Endothelial cell of umbilical vein (primary cell): ENCODE data around the gene PLA2G5. TPM values are rescaled to one million over a fixed set of nuclear protein-coding genes. Genes with fewer than 3 reads are reported as not detected.

Experiments
- BruUV-seq: library from RNA; stranded (reverse); fragments of 400-500 nt; replicated peaks from 2 replicates; lab custom pipeline; 2021; lab: Mats Ljungman, UMichigan
- CTCF ChIA-PET: fragments of 300-600, 350-600 bp; sonication (Branson Sonifier 250); formaldehyde crosslinking; loops from one replicate; lab custom pipeline; 2021; ENCODE audit warnings: antibody characterized with exemption, inconsistent platforms; lab: Charles Lee
- POLR2A ChIA-PET: fragments of 300-600, 350-600 bp; sonication (Branson Sonifier 250); formaldehyde crosslinking; loops from one replicate; lab custom pipeline; 2021; ENCODE audit warnings: antibody characterized with exemption, inconsistent platforms; lab: Charles Lee
- DNase-seq: peaks from one replicate; pipeline ENCODE4 v3.0.0-alpha.2; 2011; ENCODE audit warnings: low read depth, low spot score
- FAIRE-seq: peaks from 2 replicates; lab custom pipeline; 2011; peaks lifted over from hg19 to GRCh38; lab: Jason Lieb, UNC
- H2AFZ ChIP-seq: 2 replicates; pipeline ENCODE4 v1.6.0; 2012; ENCODE audit warnings: low read depth, low read length, control low read depth, inconsistent platforms
- H3K27ac ChIP-seq: 2 replicates; pipeline ENCODE4 v1.5.1; 2011; ENCODE audit warnings: low read depth, mild to moderate bottlenecking, control low read depth, low read length, moderate library complexity; ENCODE audit not compliant: insufficient read depth
- H3K27me3 ChIP-seq, 2 experiments: 2 replicates each; pipeline versions ENCODE4 v1.6.0 to v1.6.1; 2011; ENCODE audit warnings: low read length in 2 of 2, mixed read lengths in 1 of 2; ENCODE audit not compliant: control insufficient read depth in 2 of 2, insufficient read depth in 2 of 2
- H3K36me3 ChIP-seq, 2 experiments: 2 replicates in 1 of 2; 3 replicates in 1 of 2; pipeline ENCODE4 v1.5.1; 2011; ENCODE audit warnings: low read length in 2 of 2, mild to moderate bottlenecking in 1 of 2, moderate library complexity in 1 of 2; ENCODE audit not compliant: control insufficient read depth in 2 of 2, insufficient read depth in 2 of 2; ENCODE audit errors: extremely low read depth in 1 of 2
- H3K4me1 ChIP-seq: 3 replicates; pipeline ENCODE4 v1.5.1; 2011; ENCODE audit warnings: mild to moderate bottlenecking, low read length; ENCODE audit not compliant: control insufficient read depth, insufficient read depth; ENCODE audit errors: extremely low read depth
- H3K4me2 ChIP-seq: 2 replicates; pipeline ENCODE4 v1.6.1; 2011; ENCODE audit warnings: low read length, control low read depth, mixed read lengths; ENCODE audit not compliant: insufficient read depth
- H3K4me3 ChIP-seq, 3 experiments: fragments of 200-600 bp in 1 of 3; sonication (generic), shearing (Covaris generic) in 1 of 3; replicated peaks in 1 of 3; 2 replicates each; pipeline ENCODE4 v1.5.1; 2011 to 2016; ENCODE audit warnings: control low read depth in 3 of 3, low read length in 3 of 3, mild to moderate bottlenecking in 2 of 3, inconsistent platforms in 1 of 3, low read depth in 1 of 3, moderate library complexity in 1 of 3; ENCODE audit not compliant: insufficient read depth in 1 of 3
- H3K79me2 ChIP-seq: 2 replicates; pipeline ENCODE4 v1.6.0; 2012; ENCODE audit warnings: low read length, inconsistent platforms; ENCODE audit not compliant: control insufficient read depth, insufficient read depth
- H3K9ac ChIP-seq: replicated peaks from 2 replicates; pipeline ENCODE3; 2011; ENCODE audit warnings: low read length, control low read depth; ENCODE audit not compliant: insufficient read depth; ENCODE audit errors: extremely low read depth
- H3K9me1 ChIP-seq: replicated peaks from 3 replicates; pipeline ENCODE4 v1.6.0; 2011; ENCODE audit warnings: mild to moderate bottlenecking, low read length; ENCODE audit not compliant: control insufficient read depth, insufficient read depth; ENCODE audit errors: extremely low read depth
- H3K9me3 ChIP-seq: replicated peaks from 2 replicates; pipeline ENCODE4 v1.5.1; 2012; ENCODE audit warnings: low read length, inconsistent platforms; ENCODE audit not compliant: control insufficient read depth, insufficient read depth
- H4K20me1 ChIP-seq: replicated peaks from 2 replicates; pipeline ENCODE3; 2011; ENCODE audit warnings: mild to moderate bottlenecking, low read length; ENCODE audit not compliant: control insufficient read depth, insufficient read depth; ENCODE audit errors: extremely low read depth
- EZH2 ChIP-seq: IDR thresholded peaks from 2 replicates; pipeline ENCODE4 v1.6.1; 2012; ENCODE audit warnings: borderline replicate concordance, low read depth, mild to moderate bottlenecking, moderate library complexity, low read length, inconsistent platforms; ENCODE audit not compliant: severe bottlenecking
- FOS ChIP-seq: IDR thresholded peaks from 2 replicates; pipeline ENCODE4 v1.6.1; 2011; ENCODE audit warnings: mild to moderate bottlenecking, low read length, moderate library complexity, borderline replicate concordance; ENCODE audit not compliant: insufficient read depth
- GATA2 ChIP-seq: IDR thresholded peaks from 2 replicates; pipeline ENCODE4 v1.7.0; 2011; ENCODE audit warnings: low read depth, mild to moderate bottlenecking, moderate library complexity, mixed read lengths, low read length; ENCODE audit not compliant: insufficient read length, insufficient read depth
- MYC ChIP-seq: IDR thresholded peaks from one replicate; pipeline ENCODE4 v1.6.1; 2011; ENCODE audit warnings: mild to moderate bottlenecking, low read depth, low read length
- POLR2A ChIP-seq: IDR thresholded peaks from 2 replicates; pipeline ENCODE4 v1.6.1; 2012; ENCODE audit warnings: low read depth, mild to moderate bottlenecking, control low read depth, low read length
- POLR2AphosphoS5 ChIP-seq: IDR thresholded peaks from 2 replicates; pipeline ENCODE4 v1.6.1; 2012; ENCODE audit warnings: low read depth, mild to moderate bottlenecking, control low read depth, low read length, moderate library complexity; ENCODE audit not compliant: insufficient read depth
- dilution Hi-C: fragments of 300-500 bp; cut with MboI; formaldehyde crosslinking; loops from one replicate; pipeline ENCODE4 v1.15.0; 2019; ENCODE audit warnings: low sequenced_read_pairs; ENCODE audit not compliant: extremely low pct_ligation_motif_present
- intact Hi-C: fragments of 100-400 bp; cut with micrococcal nuclease; formaldehyde crosslinking; loops from one replicate; pipeline ENCODE4 v1.10.0; 2022
- polyA plus RNA-seq, 4 experiments: library from polyadenylated mRNA; depleted of rRNA in 3 of 4; stranded (reverse) in 3 of 4; unstranded in 1 of 4; fragments of >200 nt; gene quantifications; 2 replicates each; pipeline versions ENCODE4 v1.2.1 to v1.2.3, GENCODE V29; 2011 to 2012; ENCODE audit warnings: missing spikeins in 1 of 4
- total RNA-seq: library from RNA; stranded (reverse); gene quantifications from 2 replicates; pipeline ENCODE4 v1.2.3, GENCODE V29; 2021
- TF ChIP-seq, protein P1 (sequence below), 2 donors: IDR thresholded peaks; 1 replicate in 1 of 2; 2 replicates in 1 of 2; pipeline ENCODE4 v1.5.1; 2011; ENCODE audit warnings: low read length in 2 of 2, mild to moderate bottlenecking in 2 of 2, moderate library complexity in 2 of 2, control low read depth in 1 of 2, inconsistent platforms in 1 of 2, low read depth in 1 of 2; ENCODE audit not compliant: insufficient read depth in 1 of 2; ENCODE audit errors: extremely low read depth in 1 of 2
- TF ChIP-seq, protein P2 (sequence below): IDR thresholded peaks from 2 replicates; pipeline ENCODE4 v1.6.1; 2011; ENCODE audit not compliant: insufficient read depth, insufficient read length

The PLA2G5 gene
- total and polyA plus RNA-seq, 2 donors (not counting 3 experiments of a cell fraction or from before 2014, with no cell fraction given): 0.06 TPM; not detected in 1

DNA sequence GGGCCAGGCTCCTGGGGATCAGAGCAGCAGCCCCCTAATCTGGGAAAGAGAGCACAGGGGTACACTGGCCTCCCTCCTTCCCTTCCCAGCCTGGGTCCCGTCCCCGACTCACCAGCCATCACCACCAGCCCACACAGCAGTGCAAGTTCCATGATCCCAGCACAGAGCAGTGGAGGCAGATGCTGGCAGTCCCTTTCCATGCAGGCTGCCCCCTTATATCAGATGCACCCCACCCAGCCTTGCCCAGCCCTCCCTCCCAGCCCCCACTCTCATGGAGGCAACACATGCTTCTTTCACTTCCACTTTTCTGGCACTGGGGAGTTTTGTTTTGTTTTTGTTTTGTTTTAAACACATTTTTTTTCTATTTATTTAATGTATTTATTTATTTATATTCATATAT, 49.4 kb downstream of the PLA2G5 start, which contains the start of gene PLA2G2D:
Gene PLA2G2D (minus strand): TSS at position 190 of the 400 bp plus-strand sequence. CDS start 38 bp downstream, at position 152.
- no TSS peak for BruUV-seq
- no peaks in the 10 kb centered on the region for H3K4me1 ChIP-seq
- H3K79me2 ChIP-seq: no peaks in the 10 kb centered on the region
- no peak within 1 kb of the TSS for H3K27ac ChIP-seq
- POLR2A ChIA-PET: interaction anchor here (0.7 kb wide), 1 partner anchor 38 kb away, joined by 4 read pairs; no protein-coding TSS in a partner anchor
- no peak within 1 kb of the TSS for H2AFZ ChIP-seq
- no peaks in the 10 kb centered on the region for H3K9me1 ChIP-seq
- dilution Hi-C loops: no loop called here
- intact Hi-C loops: no loop called here
- FAIRE-seq: no peak
- no peak for DNase-seq
- TF ChIP-seq POLR2AphosphoS5 (no peak), FOS (no peak), MYC (no peak), GATA2 (no peak), POLR2A (no peak), EZH2 (no peak)
- TF ChIP-seq, protein P1, sequence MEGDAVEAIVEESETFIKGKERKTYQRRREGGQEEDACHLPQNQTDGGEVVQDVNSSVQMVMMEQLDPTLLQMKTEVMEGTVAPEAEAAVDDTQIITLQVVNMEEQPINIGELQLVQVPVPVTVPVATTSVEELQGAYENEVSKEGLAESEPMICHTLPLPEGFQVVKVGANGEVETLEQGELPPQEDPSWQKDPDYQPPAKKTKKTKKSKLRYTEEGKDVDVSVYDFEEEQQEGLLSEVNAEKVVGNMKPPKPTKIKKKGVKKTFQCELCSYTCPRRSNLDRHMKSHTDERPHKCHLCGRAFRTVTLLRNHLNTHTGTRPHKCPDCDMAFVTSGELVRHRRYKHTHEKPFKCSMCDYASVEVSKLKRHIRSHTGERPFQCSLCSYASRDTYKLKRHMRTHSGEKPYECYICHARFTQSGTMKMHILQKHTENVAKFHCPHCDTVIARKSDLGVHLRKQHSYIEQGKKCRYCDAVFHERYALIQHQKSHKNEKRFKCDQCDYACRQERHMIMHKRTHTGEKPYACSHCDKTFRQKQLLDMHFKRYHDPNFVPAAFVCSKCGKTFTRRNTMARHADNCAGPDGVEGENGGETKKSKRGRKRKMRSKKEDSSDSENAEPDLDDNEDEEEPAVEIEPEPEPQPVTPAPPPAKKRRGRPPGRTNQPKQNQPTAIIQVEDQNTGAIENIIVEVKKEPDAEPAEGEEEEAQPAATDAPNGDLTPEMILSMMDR (IDR thresholded peaks at IDR 0.05; ENCODE audit: extremely low read depth in 1 of 2, insufficient read depth in 1 of 2, low read depth in 1 of 2, low read length in 2 of 2): no peak
- TF ChIP-seq, protein P2, sequence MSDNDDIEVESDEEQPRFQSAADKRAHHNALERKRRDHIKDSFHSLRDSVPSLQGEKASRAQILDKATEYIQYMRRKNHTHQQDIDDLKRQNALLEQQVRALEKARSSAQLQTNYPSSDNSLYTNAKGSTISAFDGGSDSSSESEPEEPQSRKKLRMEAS: no peak
- no peak within 1 kb of the TSS for H3K4me3 ChIP-seq
- no peaks in the 10 kb centered on the region for H3K36me3 ChIP-seq
- H3K27me3 ChIP-seq: peaks cover 0 to 1% of the 10 kb centered on the region in 2 experiments
- no peak within 1 kb of the TSS for H3K9ac ChIP-seq
- no peak within 1 kb of the TSS for H3K4me2 ChIP-seq
- CTCF ChIA-PET: interaction anchor here (1.4 kb wide), 1 partner anchor 11 kb away, joined by 3 read pairs; no protein-coding TSS in a partner anchor
- H4K20me1 ChIP-seq: no peaks in the 10 kb centered on the region
- no peaks in the 10 kb centered on the region for H3K9me3 ChIP-seq
